DMS53 (cell line): Measurements from ENCODE around the gene PASK.

Experiments
- DNase-seq: peaks from one replicate; lab custom pipeline; 2025; lab: John Stamatoyannopoulos, UW

Gene PASK

GRCh38 chr2:241146286-241146685 lies 3.0 kb downstream of the PASK start:
- DNase-seq, result no peak

GRCh38 chr2:241142593-241142992 lies 6.7 kb downstream of the PASK start:
- DNase-seq, result no peak

GRCh38 chr2:241142063-241142462 lies 7.2 kb downstream of the PASK start:
- DNase-seq, result no peak

GRCh38 chr2:241141214-241141770 lies 8.0 kb downstream of the PASK start:
- no peak for DNase-seq

- no peak for DNase-seq
Observed at GRCh38 chr2:241140445-241140840, 8.8 kb downstream of the PASK start.

- no peak for DNase-seq
Observed at GRCh38 chr2:241139531-241140444, 9.5 kb downstream of the PASK start.

- DNase-seq, result no peak
Observed at GRCh38 chr2:241138471-241138870, 10.8 kb downstream of the PASK start.

- DNase-seq, result no peak
Observed at GRCh38 chr2:241137276-241138190, 11.7 kb downstream of the PASK start.

GRCh38 chr2:241136661-241137260 lies 12.5 kb downstream of the PASK start:
- DNase-seq, result no peak

GRCh38 chr2:241136191-241136590 lies 13.1 kb downstream of the PASK start:
- DNase-seq, result no peak

GRCh38 chr2:241135737-241136136 lies 13.5 kb downstream of the PASK start:
- DNase-seq, result no peak

- DNase-seq, result no peak
Observed at GRCh38 chr2:241134711-241135110, 14.6 kb downstream of the PASK start.

GRCh38 chr2:241133436-241133820 lies 15.8 kb downstream of the PASK start:
- DNase-seq, result no peak

- DNase-seq, result no peak
Observed at GRCh38 chr2:241132538-241133435, 16.5 kb downstream of the PASK start.

- DNase-seq, result no peak
Observed at GRCh38 chr2:241131531-241131930, 17.7 kb downstream of the PASK start.

- DNase-seq, result no peak
Observed at GRCh38 chr2:241130316-241130715, 19.0 kb downstream of the PASK start.

GRCh38 chr2:241129086-241129871 lies 20.0 kb downstream of the PASK start:
- no peak for DNase-seq

- no peak for DNase-seq
Observed at GRCh38 chr2:241128266-241128665, 21.0 kb downstream of the PASK start.

GRCh38 chr2:241126771-241127202 lies 22.5 kb downstream of the PASK start:
- DNase-seq, result no peak

- DNase-seq, result no peak
Observed at GRCh38 chr2:241126201-241126611, 23.1 kb downstream of the PASK start.
